Embryonic facial prominence (tissue), 1 donor: ENCODE results near the gene NPAS2.

Source experiments
- DNase-seq: peaks from one replicate; pipeline ENCODE4 v3.0.0-alpha.2; 2016; ENCODE audit errors: extremely low spot score

The NPAS2 gene

DNA sequence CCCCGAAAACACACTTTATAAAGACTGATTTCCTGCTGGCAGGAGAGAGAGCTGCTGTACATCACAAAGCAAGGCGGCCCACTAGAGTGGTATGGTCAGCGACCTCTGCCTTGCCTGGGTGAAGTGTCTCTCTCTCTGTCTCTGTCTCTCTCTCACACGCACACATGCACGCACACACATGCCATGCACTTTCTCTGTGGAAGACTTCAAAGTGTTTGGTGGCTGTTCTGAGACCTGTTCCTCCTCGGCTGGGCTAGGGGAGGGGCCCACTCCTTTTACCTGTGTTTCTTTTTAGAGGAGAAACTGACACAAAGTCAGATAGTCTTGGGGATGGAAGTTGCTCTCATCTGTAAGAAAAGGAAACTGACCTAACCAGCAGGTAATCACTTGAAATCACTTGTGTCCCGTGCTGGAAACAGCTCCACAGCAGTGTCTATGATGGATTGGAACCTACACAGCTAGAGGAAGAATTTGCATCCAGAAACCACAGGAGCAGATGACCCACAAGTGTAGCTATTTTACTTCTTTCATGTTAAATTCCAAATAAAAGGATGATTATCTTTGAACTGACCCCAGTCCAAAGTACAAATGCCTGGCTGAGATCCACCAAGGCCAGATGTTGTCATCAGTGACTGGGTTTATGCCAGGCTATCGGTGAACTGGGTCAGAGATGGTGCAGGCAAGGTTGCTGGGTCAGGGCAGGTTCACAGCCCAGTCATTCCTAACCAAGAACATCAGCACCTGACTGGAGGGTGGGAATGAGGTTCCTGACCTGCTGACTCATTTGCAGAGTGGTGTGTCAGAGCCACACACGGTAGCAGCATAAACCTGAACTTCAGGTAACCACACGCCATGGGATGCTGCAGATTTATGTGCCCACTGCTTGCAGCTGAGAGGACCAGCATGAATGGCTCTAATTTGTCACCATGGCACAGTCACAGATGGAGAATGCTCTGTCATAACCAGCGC lies 63.0 kb downstream of the NPAS2 start:
- no peak for DNase-seq

DNA sequence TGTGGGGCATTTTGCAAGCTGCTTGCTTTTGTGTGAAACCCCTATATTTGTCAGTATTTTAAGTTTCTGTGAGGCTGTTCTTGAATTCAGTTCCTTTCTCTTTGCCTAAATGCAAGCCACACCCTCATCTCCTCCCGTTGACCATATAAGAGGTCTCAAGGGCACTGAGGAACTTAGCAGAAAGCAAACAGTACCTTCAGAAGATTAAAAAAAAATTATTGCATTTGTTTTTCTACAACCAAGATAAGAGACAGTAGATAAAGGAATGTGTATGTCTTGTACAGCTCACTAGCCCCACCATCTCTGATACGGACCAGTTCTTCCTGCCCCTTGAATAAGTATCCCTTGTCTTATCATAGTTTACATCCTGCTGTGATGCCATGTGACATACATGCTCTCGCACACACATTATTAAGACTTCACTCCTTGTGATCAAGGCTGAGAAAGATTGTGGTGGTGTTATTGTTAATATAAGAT lies 64.2 kb downstream of the NPAS2 start:
- DNase-seq, result no peak

DNA sequence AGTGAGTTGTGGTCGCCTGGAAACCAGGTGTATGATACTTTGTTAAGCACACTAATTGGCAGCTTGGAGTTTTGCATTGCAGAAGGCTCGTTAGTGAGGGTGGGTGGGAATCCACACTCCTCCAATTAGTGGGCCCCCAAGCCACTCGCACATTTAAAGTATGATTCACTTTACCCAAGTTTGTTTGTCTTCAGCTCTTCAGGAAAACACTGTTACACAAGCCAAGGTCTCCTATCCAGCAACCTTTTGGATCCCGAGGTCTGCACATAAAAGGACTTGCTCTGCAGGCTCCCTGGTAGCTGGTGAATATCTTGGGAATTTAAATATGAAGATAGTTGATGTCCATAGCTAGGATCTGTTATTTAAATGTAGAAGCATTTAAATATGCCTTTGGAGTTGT lies 66.1 kb downstream of the NPAS2 start:
- no peak for DNase-seq

DNA sequence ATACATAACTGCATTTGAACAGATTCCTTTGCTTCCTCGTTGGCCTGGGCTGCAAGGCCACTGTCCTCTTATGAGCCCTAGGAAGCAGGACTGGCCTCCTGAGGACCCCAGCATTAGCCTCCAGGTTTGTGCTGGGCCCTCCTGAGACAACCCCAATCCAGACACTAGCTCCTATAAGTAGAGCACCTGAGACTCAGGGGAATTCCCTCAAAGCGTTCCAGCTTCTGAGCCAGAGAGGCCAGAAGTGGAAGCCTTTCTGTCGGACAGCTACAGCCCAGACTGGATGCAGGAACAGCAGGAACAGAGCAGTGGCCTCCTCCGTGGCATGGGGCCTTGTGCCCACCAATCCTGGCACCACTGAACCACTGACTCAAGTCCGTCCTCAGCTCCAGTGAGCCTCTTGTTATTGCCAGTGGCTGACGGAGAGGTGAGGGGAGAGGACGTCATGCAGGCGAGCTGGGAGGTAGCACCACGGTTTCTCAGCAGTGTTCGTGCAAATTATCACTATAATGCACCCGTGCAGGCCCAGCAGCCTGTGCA lies 67.2 kb downstream of the NPAS2 start:
- no peak for DNase-seq

DNA sequence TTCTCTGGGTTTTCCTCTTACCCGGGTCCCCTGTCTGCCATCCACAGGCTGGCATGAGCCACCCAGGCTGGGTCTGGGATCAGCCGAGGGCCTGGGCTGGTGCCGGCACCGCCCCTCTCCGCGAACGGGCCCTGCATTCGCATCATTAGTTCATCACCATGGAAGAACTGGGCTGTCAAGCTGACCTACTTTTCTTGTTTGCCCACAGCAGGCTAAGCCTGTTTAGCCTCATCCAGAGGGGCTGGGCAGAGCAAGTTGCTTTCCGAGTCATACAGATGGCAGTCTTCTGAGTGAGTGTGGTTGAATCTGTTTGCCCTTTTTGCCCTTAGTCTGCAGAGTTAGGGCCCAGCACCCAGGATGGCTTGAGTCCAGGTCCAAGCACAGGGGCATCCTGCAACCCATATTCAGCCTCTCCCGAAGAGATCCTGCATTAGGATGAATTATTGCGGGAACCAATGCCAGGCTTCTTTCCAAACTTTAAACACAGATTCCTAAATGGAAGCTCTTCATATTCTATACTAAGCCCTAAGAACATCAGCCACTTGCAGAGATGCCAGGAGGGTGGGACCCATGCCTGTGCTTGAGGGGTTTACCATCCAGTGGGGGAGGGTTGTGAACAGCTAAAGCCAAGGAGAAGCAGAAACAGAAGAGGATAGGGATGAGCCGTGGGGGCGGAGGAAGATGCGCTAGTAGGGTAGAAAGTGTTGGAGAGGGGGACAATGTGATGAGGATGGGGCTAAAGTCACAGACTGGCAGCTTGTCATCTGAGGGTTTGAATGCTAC lies 68.0 kb downstream of the NPAS2 start:
- DNase-seq, result no peak

DNA sequence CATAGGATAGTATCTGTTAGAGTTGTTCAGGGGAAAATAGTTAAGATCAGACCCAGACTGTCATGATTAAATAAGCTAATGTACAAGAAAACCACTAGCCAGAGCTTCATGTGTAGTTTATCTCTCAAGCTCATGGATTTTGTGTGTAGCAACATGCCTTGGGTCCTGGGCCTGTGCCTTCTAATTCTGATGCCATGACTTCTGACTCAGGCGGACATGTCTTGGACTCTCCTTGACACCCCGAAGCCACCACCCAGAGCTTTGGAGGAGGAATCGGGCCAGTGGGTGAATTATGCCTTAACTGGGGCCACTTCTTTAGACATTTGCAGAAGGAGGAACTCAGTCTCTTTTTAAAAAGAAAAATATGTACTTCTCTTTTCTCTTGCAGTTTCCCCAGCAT lies 68.7 kb downstream of the NPAS2 start:
- DNase-seq, result no peak

DNA sequence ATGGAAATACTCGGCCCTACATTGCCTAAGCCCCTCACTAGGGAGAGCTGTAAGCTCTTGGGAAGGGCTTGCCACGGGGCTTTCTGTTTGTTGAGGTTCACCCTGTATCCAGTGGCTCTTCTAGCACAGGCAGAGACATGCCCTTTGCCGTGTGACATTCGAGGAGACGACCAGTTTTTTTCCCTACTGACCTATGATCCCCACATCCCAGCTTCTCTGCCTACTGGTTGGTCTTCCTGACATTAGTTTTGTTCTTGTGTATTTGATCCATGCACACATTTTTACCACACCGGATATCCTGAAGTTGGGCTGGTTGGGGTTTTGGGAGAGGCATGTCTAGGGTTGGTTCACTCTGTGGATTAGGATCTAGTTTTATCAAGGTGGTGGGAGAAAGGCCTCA lies 69.3 kb downstream of the NPAS2 start:
- DNase-seq, result no peak

DNA sequence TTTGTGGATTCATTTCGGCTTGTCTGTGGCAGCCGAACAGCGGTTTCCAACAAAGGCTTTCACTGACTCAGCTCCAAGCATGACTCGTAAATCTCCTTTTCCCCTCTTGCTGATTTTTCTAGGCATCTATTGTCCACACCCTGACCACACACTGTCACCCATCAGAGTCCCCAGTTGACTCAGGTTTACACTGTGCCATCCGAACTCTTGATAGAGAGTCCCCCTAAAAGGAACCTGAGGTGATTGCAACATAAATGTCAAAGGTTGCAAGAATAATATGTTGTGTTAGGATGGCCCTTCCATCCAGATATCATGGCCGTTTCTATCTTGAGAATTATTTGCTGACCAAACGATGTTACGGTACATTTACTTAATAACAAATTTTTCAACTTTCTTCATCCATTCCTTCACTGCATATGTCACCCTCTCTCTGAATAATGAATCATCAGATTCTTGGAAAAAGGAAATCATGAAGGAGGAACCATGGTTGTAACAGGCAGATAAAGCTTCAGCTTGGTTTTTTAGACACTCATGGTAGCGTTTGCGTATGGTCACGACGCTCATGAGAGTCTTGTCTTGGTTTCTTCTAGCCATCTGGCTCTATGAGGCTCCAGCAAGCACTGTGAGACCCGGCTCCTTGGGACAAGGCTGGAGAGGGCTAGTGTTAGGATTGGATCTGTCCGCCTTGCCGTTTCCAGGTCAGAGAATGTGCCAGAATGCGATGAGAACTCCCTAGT lies 72.1 kb downstream of the NPAS2 start:
- no peak for DNase-seq

DNA sequence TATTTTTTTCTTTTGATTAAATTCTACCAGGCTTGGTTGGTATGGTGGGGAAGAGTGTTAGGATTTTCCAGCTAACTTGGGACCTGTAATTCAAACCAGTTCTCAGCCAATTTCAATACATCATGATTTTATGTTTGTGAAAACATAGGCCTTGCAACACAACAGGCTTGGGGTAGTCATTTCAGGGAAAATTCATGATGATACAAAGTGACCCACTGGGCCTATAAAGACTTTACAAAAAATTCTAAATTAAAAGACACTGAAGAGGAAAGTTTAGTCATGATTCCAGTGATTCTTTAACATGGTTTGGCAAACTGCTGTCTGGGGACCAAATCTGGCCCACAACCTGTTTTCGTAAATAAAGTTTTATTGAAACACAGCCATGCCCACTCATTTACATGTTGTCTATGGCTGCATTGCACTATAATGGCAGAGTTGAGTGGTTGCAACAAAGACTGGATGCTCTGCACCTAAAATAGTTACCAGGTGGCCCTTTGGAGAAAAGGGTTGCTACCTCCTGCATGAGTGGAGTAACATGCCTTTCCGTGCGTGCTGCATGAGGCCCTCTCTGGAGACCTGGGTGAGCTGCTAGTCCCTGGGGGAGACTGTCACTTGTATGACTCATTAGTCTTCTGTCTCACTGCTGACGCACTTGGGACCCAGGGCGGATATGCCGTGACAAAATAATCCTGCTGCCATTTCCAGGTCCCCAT lies 73.6 kb downstream of the NPAS2 start:
- DNase-seq, result no peak

DNA sequence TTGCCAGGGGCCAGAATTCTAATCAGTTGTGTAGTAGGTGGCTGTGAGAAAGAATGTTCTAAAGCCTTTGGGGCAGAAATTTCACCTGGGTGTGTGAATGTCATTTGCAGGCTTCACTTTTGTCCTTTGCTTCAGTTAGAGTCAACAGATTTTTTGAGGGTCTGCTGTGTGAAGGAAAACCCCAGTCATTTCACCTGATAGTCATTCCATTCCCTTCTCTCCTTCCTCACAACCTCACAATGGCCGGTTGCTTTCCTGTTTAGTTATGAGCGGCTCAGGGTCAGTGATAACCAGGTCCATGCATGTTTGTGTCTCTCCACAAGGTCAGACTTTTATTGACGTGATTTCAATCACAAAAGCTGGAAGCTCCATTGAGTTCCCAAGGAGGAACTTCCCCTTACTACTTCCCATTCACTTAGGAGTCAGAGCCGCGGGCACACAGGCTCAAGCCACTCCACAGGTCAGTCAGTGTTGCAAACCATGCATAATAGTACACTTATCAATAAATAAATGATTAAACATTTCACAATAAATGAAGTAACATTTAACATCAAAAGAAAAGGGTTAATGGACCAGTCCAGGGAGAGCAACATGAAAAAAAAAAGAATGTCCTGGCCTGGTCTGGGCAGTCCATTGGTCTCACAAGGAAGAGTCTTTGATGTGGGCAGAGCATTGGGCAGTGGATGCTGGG lies 74.3 kb downstream of the NPAS2 start:
- no peak for DNase-seq

DNA sequence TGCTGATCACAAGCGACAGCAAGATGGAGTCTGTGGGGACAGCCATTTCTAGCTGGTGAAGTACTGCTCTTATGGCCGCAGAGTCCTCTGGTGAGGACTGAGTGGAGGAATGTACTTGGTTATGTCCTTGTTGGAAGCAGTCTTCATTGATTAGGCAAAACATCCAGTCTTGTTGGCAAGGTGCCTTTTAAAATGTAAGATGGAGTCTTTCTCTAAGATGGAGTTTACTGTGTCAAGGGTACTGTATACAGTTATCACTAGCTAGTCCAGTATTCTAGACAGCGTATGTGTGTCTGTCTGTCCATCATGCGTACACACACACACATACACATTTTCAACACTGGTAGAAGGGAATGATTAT lies 74.8 kb downstream of the NPAS2 start:
- DNase-seq, result no peak

DNA sequence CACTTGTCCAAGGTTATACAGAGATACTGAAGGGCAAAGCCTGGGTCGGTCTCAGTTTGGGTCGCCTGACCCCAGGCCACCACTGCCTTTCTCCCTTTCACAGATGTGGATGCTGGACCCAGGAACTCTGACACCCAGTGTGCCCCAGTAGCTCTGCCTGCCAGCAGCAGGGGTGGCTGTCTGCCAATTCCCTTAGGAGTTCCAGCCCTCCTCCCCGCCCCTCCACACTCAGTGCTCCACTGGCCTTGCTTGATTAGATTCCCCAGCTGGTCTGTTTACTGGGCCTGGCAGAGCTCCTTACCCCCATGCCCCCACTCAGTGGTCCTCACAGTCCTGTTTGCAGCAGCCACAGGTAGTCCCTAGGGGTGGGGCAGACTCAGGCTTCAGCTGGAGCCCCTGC lies 75.5 kb downstream of the NPAS2 start:
- no peak for DNase-seq

DNA sequence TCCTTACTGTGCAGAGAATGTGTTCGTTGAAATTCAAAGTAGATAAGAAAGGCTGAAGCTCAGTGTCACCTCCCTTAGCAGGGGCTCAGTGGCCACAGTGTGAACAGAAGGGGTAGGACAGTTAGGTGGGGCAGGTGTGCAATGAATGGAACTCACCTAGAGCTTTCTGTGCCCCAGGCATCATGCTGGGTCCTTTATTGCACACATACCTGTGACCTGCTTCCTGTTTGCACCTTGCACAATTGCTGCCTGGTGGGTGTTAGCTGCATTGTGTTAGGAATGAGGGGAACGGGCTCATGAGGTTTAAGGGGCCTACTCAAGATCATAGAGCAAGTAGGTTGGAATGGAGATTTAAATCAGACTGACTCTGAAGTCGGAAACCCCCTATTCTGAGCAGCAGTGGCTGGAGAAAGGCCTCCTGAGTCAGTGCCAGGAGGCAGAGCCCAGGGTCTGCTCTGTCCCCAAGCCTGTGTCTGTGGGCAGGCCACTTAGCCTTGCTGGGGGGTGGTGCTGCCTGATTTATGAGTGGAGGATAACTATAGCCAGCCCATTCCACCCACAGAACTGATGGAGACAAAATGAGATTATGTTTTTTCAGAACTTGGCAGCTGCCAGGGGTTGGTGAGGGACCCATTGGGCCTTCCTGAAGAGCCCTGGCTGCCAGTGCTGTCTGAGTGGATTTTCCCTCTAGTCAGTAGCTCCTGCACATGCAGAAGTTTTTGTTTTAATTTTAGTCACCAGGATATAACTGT lies 76.2 kb downstream of the NPAS2 start:
- no peak for DNase-seq

DNA sequence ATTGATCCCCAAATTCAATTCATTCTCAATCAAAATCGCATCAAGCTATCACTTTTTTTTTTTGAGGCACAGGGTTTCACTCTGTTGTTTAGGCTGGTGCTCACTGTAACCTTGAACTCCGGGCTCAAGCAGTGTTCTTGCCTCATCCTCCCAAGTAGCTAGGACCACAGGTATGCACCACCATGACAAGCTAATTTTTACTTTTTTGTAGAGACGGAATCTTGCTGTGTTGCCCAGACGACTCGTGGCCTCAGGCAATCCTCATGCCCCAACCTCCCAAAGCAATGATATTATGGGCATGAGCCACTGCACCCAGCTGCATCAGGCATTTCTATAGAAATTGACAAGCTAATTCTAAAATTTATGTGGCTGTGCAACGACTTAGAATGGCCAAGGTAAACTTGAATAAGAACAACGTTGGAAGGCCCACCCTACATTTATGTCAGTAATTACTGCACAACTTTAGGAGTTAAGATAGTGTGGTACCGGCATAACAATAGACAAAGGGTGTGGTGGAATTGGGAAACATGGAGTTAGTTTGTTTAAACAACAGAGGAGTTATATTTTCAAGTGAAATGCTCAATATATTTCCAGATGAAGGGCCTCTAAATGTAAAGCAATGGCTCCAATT lies 78.2 kb downstream of the NPAS2 start:
- DNase-seq, result no peak

DNA sequence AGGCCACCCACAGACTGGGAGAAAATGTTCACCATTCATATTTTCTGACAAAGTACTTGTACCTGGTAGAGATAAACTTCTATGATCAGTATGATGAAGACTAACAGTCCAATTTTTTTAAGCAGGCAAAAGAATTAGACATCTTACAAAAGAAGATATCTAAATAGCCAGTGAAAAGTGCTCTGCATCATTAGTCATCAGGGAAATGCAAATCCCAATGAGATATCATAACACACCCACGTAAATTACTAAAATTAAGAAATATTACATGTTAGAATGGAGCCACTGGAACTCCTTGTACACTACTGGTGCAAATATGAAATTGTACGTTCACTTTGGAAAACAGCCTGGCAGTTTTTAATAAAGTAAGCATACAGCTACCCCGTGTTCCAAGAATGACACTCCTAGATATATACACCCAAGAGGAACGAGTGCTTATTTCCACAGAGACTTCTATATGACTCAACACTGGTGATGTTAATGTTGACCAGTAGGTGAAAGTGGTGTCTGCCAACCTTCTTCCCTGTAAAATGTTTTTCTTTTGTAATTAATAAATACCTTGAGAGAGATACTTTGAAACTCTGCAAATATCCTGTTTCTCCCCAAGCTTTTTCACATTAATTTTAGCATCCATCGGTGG lies 80.3 kb downstream of the NPAS2 start:
- no peak for DNase-seq

DNA sequence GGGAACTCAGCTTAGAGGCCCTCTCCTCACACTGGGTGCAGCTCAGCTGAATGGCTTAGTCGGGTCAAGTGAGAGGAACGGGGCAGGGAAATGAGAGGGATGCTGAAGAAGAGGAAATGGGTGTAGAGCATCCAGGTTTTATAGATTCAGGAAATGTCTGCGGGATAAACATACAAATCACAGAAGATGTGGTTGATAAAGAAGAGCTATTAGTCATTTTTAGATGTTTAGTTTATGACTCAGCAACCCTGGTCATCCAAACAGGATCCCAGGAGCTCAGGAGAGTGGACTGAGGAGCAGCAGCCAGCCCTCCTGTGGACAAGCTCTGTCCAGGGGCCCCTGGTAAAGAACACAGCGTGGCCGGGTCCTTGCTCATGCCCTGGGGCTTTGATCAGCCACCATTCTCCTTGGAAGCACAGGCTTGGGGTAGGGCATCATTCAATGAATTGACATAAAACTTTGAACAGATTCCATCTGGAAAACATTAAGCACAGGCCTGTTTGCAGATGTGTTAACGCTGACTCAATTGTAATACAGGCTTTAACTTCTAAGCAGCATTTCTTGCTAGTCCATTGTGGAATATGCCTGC lies 83.0 kb downstream of the NPAS2 start:
- DNase-seq, result peak; percentile 32

DNA sequence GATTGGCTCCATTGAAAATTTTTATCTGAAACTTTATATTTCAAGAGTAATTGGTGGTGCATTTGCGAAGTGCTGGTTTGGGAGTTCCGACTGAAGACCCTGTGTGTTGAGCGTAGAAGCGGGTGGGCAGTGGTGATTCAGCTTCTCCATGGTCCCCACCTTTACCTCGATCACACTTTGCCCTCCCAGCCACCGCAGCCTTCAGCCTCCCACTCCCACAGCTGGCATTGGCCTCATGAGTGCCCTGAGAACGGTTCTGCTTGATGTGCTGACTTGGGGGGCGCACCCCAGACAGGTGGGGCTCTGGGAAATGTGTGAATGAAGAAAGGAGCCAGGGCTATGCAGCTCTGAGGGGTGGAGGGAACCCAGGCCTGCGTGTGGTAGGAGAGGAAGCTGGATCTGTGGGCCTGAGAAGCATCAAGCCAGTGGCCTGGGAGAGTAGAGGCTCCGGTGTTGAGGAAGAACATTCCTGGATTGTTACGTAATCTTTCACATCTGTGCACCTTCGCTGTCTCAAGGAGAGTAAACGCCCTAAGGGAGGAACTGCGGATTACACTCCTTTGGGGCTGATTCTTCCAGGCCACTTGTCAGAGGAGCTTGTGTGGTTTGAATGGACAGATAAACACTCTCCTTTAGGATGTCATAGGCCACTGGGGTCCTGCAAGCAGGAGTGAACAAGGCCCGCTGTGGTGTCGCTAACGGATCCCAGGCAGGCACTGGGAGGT lies 83.8 kb downstream of the NPAS2 start:
- no peak for DNase-seq
